SH-SY5Y (cell line): ENCODE results near the gene KMT2E.

Experiments used
- GATA2 ChIP-seq: IDR thresholded peaks from 2 replicates; pipeline ENCODE4 v1.6.1; 2011; ENCODE audit warnings: mild to moderate bottlenecking, low read depth, low read length
- GATA3 ChIP-seq: IDR thresholded peaks from 2 replicates; pipeline ENCODE4 v1.6.1; 2011; ENCODE audit warnings: low read depth, mild to moderate bottlenecking, low read length, moderate library complexity

DNA sequence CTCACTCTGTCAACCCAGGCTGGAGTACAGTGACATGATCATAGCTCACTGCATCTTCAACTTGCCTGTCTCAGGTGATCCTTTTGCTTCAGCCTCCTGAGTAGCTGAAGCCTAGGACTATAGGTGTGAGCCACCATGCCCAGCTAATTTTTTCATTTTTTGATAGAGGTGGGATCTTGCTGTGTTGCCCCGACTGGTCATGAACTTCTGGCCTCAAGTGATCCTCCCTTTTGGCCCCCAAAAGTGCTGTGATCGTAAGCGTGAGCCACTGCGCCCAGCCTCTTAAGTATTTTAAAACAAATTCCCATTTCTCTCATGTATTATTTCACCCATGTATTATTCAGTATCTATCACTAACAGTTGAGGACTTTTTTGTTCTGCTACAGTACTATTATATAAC, 43.5 kb downstream of the KMT2E start:
- TF ChIP-seq GATA3 (no peak), GATA2 (no peak)
